Measurements from ENCODE around the gene EXOC4.

The EXOC4 gene

DNA sequence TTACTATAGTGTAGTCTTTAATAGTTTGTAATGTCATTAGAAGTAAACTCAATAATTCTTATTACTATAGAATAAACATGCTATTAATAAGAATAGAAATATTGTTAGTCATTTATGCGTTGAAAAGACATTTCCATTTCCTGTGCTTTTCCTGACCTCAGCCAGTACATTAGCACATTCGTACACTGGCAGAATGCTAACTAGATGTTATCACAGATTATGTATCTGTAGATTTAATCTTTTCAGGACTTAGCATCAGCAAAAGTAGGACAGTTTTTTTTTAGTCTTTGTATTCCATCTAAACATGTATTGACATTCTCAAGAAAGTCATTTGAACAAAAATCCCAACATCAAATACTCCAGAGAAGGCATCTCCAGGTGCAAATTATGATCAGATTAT, 158.5 kb downstream of the EXOC4 start:
- Mint-ChIP-seq H3K27ac (no peak overlapping the region), H3K36me3 (peaks cover 10 to 18% of the 10 kb centered on the region in 2 donors), H3K4me3 (no peak overlapping the region), H3K4me1 (peaks cover 16 to 25% of the 10 kb centered on the region in 2 donors), H3K9me3 (peaks cover 3 to 5% of the 10 kb centered on the region in 2 donors), H3K27me3 (no peaks in the 10 kb centered on the region)
- DNase-seq, result no peak
- no peak for ATAC-seq (replicated peaks)

DNA sequence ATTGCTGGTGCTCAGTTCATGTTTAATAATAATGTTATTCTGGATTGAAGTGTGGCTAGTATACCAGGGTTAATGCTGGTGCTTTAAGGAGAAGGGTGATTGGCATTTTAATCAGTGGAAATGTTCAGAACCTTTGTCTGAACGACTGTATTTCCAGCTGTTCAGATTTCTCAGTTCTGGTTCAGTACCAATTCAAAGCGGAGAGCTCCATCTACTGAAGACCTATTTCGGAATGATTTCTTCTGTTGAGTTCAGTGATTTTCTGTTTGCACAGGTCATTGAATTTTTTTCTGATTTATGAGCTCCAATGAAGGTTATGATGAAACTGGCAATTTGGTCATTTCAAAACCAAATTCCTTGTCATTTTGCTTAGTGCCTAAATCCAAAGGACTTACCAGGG, 160.1 kb downstream of the EXOC4 start:
- DNase-seq, result no peak
- Mint-ChIP-seq H3K27ac (no peak overlapping the region), H3K27me3 (no peaks in the 10 kb centered on the region), H3K36me3 (peaks cover 5 to 15% of the 10 kb centered on the region in 2 donors), H3K4me3 (no peak overlapping the region), H3K9me3 (peaks cover 1 to 2% of the 10 kb centered on the region in 2 donors), H3K4me1 (peaks cover 17 to 22% of the 10 kb centered on the region in 2 donors)
- ATAC-seq (replicated peaks), result no peak

DNA sequence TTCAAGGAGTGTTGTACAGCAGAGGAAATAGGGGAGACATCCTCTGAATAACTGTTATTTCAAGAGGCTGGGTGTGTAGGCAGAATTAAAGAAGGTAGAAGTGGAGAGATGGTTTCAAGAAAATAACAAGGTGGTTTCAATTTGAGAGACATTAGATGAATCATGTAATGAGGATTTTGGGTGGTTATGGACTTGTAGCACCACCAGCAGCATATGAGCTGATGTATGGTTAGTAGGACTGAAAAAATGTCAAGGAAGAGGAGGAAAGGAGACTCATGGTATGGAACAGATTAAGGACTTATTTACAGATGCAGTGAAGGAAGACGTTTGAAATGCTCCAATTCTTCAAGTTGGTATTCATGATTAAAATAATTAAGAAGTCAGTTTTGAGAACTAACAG, 166.2 kb downstream of the EXOC4 start:
- H3K27me3 Mint-ChIP-seq, result no peaks in the 10 kb centered on the region
- no peak for ATAC-seq (replicated peaks)
- H3K4me1 Mint-ChIP-seq, result peaks cover 8 to 10% of the 10 kb centered on the region in 2 donors
- H3K4me3 Mint-ChIP-seq, result no peak overlapping the region
- peaks cover 0 to 6% of the 10 kb centered on the region in 2 donors for H3K9me3 Mint-ChIP-seq
- no peak for DNase-seq
- no peak overlapping the region for H3K27ac Mint-ChIP-seq
- H3K36me3 Mint-ChIP-seq, result peaks cover 11 to 21% of the 10 kb centered on the region in 2 donors

- DNase-seq (no peak), ATAC-seq (replicated peaks) (no peak)
- Mint-ChIP-seq H3K4me3 (no peak overlapping the region), H3K4me1 (peaks cover 0 to 8% of the 10 kb centered on the region in 2 donors), H3K36me3 (peaks cover 30 to 32% of the 10 kb centered on the region in 2 donors), H3K9me3 (peaks cover 2 to 6% of the 10 kb centered on the region in 2 donors), H3K27ac (no peak overlapping the region), H3K27me3 (no peaks in the 10 kb centered on the region)
Observed at GRCh38 chr7:133423618-133424017, 170.7 kb downstream of the EXOC4 start.

DNA sequence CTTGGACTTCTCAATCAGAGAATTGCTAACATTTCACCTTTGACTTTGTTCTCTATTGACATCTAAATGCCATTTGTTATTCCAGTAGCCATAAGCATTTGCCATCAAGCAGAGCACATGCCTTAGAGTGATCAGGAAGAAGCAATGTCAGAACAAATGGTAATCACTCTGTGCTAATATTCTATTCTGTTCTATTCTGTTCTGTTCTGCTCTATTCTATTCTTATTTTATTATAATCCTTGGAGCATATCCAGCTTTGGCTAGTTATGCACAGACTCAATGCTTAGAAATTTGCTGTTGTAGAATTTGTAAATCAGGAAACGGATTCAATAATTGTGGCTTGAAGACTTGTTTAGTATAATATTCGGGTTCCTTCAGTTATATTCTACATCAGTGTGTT, 175.4 kb downstream of the EXOC4 start:
- Mint-ChIP-seq H3K27me3 (no peaks in the 10 kb centered on the region), H3K27ac (no peak overlapping the region), H3K4me3 (no peak overlapping the region), H3K9me3 (peaks cover 0 to 2% of the 10 kb centered on the region in 2 donors), H3K36me3 (peaks cover 24 to 29% of the 10 kb centered on the region in 2 donors), H3K4me1 (peaks cover 12 to 14% of the 10 kb centered on the region in 2 donors)
- ATAC-seq (replicated peaks), result no peak
- no peak for DNase-seq

DNA sequence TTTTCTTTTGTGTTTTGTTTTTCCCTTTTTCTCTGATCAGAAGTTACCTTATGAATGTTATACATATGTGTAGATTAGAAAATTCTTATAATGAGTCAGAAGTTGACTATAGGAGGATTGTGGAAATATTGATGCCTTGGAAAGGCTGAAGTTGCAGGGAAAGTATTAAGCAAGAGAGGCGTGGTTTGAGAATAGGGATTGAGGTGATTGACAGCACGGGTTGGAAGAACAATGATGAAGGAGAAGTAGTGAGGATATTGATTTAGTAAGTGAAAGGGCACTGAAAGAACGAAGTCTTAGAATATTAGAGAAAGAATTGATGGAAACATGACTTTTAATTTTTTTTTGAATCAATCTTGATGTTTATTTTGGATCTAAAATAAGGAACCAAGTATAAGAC, 176.0 kb downstream of the EXOC4 start:
- H3K36me3 Mint-ChIP-seq, result peaks cover 23 to 28% of the 10 kb centered on the region in 2 donors
- H3K27ac Mint-ChIP-seq, result no peak overlapping the region
- ATAC-seq (replicated peaks) (no peak), DNase-seq (no peak)
- peaks cover 0 to 2% of the 10 kb centered on the region in 2 donors for H3K9me3 Mint-ChIP-seq
- H3K4me1 Mint-ChIP-seq, result peaks cover 12 to 14% of the 10 kb centered on the region in 2 donors
- no peak overlapping the region for H3K4me3 Mint-ChIP-seq
- H3K27me3 Mint-ChIP-seq, result no peaks in the 10 kb centered on the region

- peaks cover 18 to 23% of the 10 kb centered on the region in 2 donors for H3K36me3 Mint-ChIP-seq
- no peak overlapping the region for H3K27ac Mint-ChIP-seq
- H3K4me1 Mint-ChIP-seq, result peaks cover 12 to 19% of the 10 kb centered on the region in 2 donors
- ATAC-seq (replicated peaks) (no peak), DNase-seq (no peak)
- no peak overlapping the region for H3K4me3 Mint-ChIP-seq
- H3K9me3 Mint-ChIP-seq, result peaks cover 0 to 2% of the 10 kb centered on the region in 2 donors
- no peaks in the 10 kb centered on the region for H3K27me3 Mint-ChIP-seq
Observed at GRCh38 chr7:133429371-133429770, 176.5 kb downstream of the EXOC4 start.

GRCh38 chr7:133431134-133431724, 178.4 kb downstream of the EXOC4 start:
- Mint-ChIP-seq H3K4me1 (peaks cover 12 to 25% of the 10 kb centered on the region in 2 donors), H3K36me3 (peaks cover 3 to 9% of the 10 kb centered on the region in 2 donors), H3K27me3 (no peaks in the 10 kb centered on the region), H3K4me3 (no peak overlapping the region), H3K9me3 (no peaks in the 10 kb centered on the region), H3K27ac (no peak overlapping the region)
- ATAC-seq (replicated peaks) (no peak), DNase-seq (no peak)

- H3K4me1 Mint-ChIP-seq, result peaks cover 11 to 34% of the 10 kb centered on the region in 2 donors
- H3K4me3 Mint-ChIP-seq, result no peak overlapping the region
- peaks cover 7 to 9% of the 10 kb centered on the region in 2 donors for H3K36me3 Mint-ChIP-seq
- H3K27me3 Mint-ChIP-seq, result no peaks in the 10 kb centered on the region
- DNase-seq (no peak), ATAC-seq (replicated peaks) (no peak)
- H3K27ac Mint-ChIP-seq, result no peak overlapping the region
- peaks cover 0 to 1% of the 10 kb centered on the region in 2 donors for H3K9me3 Mint-ChIP-seq
Observed at GRCh38 chr7:133433165-133433812, 180.4 kb downstream of the EXOC4 start.

- H3K36me3 Mint-ChIP-seq, result peaks cover 12 to 15% of the 10 kb centered on the region in 2 donors
- DNase-seq (no peak), ATAC-seq (replicated peaks) (peak; percentile 50 to 58)
- no peaks in the 10 kb centered on the region for H3K27me3 Mint-ChIP-seq
- no peak overlapping the region for H3K27ac Mint-ChIP-seq
- no peak overlapping the region for H3K4me3 Mint-ChIP-seq
- peaks cover 9 to 41% of the 10 kb centered on the region in 2 donors for H3K4me1 Mint-ChIP-seq
- peaks cover 0 to 1% of the 10 kb centered on the region in 2 donors for H3K9me3 Mint-ChIP-seq
Observed at GRCh38 chr7:133434246-133434865, 181.5 kb downstream of the EXOC4 start.

GRCh38 chr7:133436014-133436428, 183.1 kb downstream of the EXOC4 start:
- Mint-ChIP-seq H3K27me3 (no peaks in the 10 kb centered on the region), H3K9me3 (peaks cover 0 to 1% of the 10 kb centered on the region in 2 donors), H3K36me3 (peaks cover 11 to 17% of the 10 kb centered on the region in 2 donors), H3K4me1 (peaks cover 5 to 37% of the 10 kb centered on the region in 2 donors), H3K27ac (no peak overlapping the region), H3K4me3 (no peak overlapping the region)
- DNase-seq, result no peak
- no peak for ATAC-seq (replicated peaks)

GRCh38 chr7:133437544-133437943, 184.7 kb downstream of the EXOC4 start:
- no peak overlapping the region for H3K27ac Mint-ChIP-seq
- H3K36me3 Mint-ChIP-seq, result peaks cover 13 to 20% of the 10 kb centered on the region in 2 donors
- ATAC-seq (replicated peaks) (no peak), DNase-seq (no peak)
- peaks cover 0 to 1% of the 10 kb centered on the region in 2 donors for H3K9me3 Mint-ChIP-seq
- H3K4me3 Mint-ChIP-seq, result no peak overlapping the region
- peaks cover 8 to 36% of the 10 kb centered on the region in 2 donors for H3K4me1 Mint-ChIP-seq
- no peaks in the 10 kb centered on the region for H3K27me3 Mint-ChIP-seq

DNA sequence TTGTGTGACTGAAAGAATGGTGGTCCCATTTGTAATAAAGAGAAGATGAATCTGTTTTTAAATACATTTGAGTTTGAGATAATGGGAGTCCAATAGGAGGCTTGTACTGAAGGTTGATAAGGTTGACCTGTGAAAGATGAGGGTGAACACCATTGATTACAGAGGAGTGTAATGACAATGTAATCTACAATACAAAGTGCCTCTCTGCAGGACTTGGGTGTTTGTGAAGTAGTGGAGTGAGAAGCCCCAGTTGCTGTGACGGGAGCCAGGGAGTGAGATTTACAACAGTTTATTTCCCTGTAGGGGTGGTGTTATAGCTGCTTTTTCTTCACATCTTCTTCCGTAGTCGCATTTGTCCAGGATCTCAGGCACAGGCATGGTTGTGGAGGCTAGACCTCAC, 189.9 kb downstream of the EXOC4 start:
- no peaks in the 10 kb centered on the region for H3K27me3 Mint-ChIP-seq
- H3K4me3 Mint-ChIP-seq, result no peak overlapping the region
- ATAC-seq (replicated peaks) (no peak), DNase-seq (no peak)
- peaks cover 14 to 24% of the 10 kb centered on the region in 2 donors for H3K36me3 Mint-ChIP-seq
- no peak overlapping the region for H3K27ac Mint-ChIP-seq
- H3K9me3 Mint-ChIP-seq, result no peaks in the 10 kb centered on the region
- peaks cover 13 to 33% of the 10 kb centered on the region in 2 donors for H3K4me1 Mint-ChIP-seq

GRCh38 chr7:133445617-133446016, 192.7 kb downstream of the EXOC4 start:
- H3K27ac Mint-ChIP-seq, result no peak overlapping the region
- no peak overlapping the region for H3K4me3 Mint-ChIP-seq
- no peaks in the 10 kb centered on the region for H3K27me3 Mint-ChIP-seq
- DNase-seq (no peak), ATAC-seq (replicated peaks) (no peak)
- no peaks in the 10 kb centered on the region for H3K9me3 Mint-ChIP-seq
- peaks cover 18 to 43% of the 10 kb centered on the region in 2 donors for H3K4me1 Mint-ChIP-seq
- peaks cover 8 to 17% of the 10 kb centered on the region in 2 donors for H3K36me3 Mint-ChIP-seq

All from stimulated activated naive B cell treated with anti-CD40 and anti-IgM and Interleukin-4, amounts not matched to agents 10 μg/mL and 1 μg/mL and 100 μg/mL, for 72 hours (primary cell).